ENCODE data around the gene CLCN6. TPM values are rescaled to one million over a fixed set of nuclear protein-coding genes. Genes with fewer than 3 reads are reported as not detected.

Gene CLCN6
- total and polyA plus RNA-seq, 2 donors (not counting 1 experiment from before 2014, with no cell fraction given) = 35.0 to 99.8 TPM

GRCh38 chr1:11860587-11860986 is 54.6 kb downstream of the CLCN6 start:
- Mint-ChIP-seq H3K4me1 (no peaks in the 10 kb centered on the region), H3K27me3 (peaks cover 46% of the 10 kb centered on the region), H3K9me3 (ENCODE audit: insufficient read depth) (no peaks in the 10 kb centered on the region), H3K27ac (no peak overlapping the region), H3K4me3 (no peak overlapping the region)
- CTCF ChIA-PET = no interaction called here
- Histone ChIP-seq H4K20me1 (ENCODE audit: control insufficient read depth, insufficient read depth, low read length, poor library complexity, severe bottlenecking) (no peaks in the 10 kb centered on the region), H3K79me2 (ENCODE audit: control insufficient read depth, insufficient read depth, low read length) (no peaks in the 10 kb centered on the region), H3K4me2 (replicated peaks; ENCODE audit: low read depth, low read length, poor library complexity, severe bottlenecking) (no peak overlapping the region), H3K9ac (ENCODE audit: low read length) (no peak overlapping the region), H3K4me3 (ENCODE audit: control extremely low read depth in 1 of 5, extremely low read depth in 1 of 5, insufficient read depth in 1 of 5, low read depth in 2 of 5, low read length in 4 of 5) (no peak overlapping the region), H3K4me1 (ENCODE audit: control insufficient read depth in 2 of 2, insufficient read depth in 2 of 2, low read length in 2 of 2) (peaks cover 0 to 10% of the 10 kb centered on the region in 2 donors), H2AFZ (ENCODE audit: insufficient read depth, low read depth, low read length, poor library complexity, severe bottlenecking) (no peak overlapping the region), H3K36me3 (replicated peaks in 1 of 2; ENCODE audit: control extremely low read depth in 1 of 2, control insufficient read depth in 1 of 2, extremely low read depth in 1 of 2, insufficient read depth in 2 of 2, low read length in 1 of 2) (no peaks in the 10 kb centered on the region), H3K9me3 (ENCODE audit: control extremely low read depth in 1 of 3, control insufficient read depth in 2 of 3, insufficient read depth in 1 of 3, low read length in 2 of 3) (peaks cover 0 to 16% (median 0%) of the 10 kb centered on the region in 3 donors), H3K27me3 (replicated peaks in 1 of 4; ENCODE audit: control extremely low read depth in 1 of 4, control insufficient read depth in 3 of 4, insufficient read depth in 4 of 4, low read length in 3 of 4) (peaks cover 0 to 61% (median 17%) of the 10 kb centered on the region in 4 experiments), H3K27ac (ENCODE audit: low read length in 2 of 2) (no peak overlapping the region)
- POLR2A ChIA-PET = no interaction called here
- TF ChIP-seq CTCF (IDR thresholded peaks at IDR 0.05) = no peak
- TF ChIP-seq EZH2 (IDR thresholded peaks at IDR 0.05; ENCODE audit: borderline replicate concordance, insufficient read depth, low read depth, low read length, poor library complexity, severe bottlenecking) = no peak
- DNase-seq = no peak
- intact Hi-C loops (cut with micrococcal nuclease) = no loop called here
- WGBS (ENCODE audit: insufficient coverage) = 82% methylated on average over 1 of the region's 1 CpG
- no peak for ATAC-seq (ENCODE audit: low read depth)

DNA sequence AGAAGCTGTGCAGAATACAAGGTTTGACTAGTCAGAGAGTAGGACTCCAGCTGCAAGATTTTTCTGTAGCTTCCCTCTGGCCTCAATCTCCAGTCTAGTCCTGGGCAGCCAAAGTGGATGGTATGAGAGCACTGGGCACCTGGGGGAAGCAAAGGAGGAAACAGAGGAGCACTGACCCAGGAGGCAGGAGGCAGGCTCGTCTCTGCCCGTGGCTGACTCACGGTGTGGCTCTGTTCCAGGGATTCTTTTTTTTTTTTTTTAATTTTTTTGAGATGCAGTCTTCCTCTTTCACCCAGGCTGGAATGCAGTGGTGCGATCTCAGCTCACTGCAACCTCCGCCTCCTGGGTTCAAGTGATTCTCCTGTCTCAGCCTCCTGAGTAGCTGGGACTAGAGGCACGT is 56.9 kb downstream of the CLCN6 start:
- H3K27me3 ChIP-seq (replicated peaks in 1 of 4; ENCODE audit: control extremely low read depth in 1 of 4, control insufficient read depth in 3 of 4, insufficient read depth in 4 of 4, low read length in 3 of 4) = peaks cover 0 to 47% (median 13%) of the 10 kb centered on the region in 4 experiments
- H2AFZ ChIP-seq (ENCODE audit: insufficient read depth, low read depth, low read length, poor library complexity, severe bottlenecking) = no peak overlapping the region
- H3K9ac ChIP-seq (ENCODE audit: low read length) = no peak overlapping the region
- DNase-seq (no peak), ATAC-seq (ENCODE audit: low read depth) (no peak)
- no peak overlapping the region for H3K4me2 ChIP-seq (replicated peaks; ENCODE audit: low read depth, low read length, poor library complexity, severe bottlenecking)
- ChIA-PET CTCF (interaction anchor here (1.0 kb wide), 1 partner anchor 167 kb away, joined by 3 read pairs; no protein-coding TSS in a partner anchor), POLR2A (no interaction called here)
- Mint-ChIP-seq H3K4me1 (no peaks in the 10 kb centered on the region), H3K27me3 (peaks cover 45% of the 10 kb centered on the region), H3K27ac (no peak overlapping the region), H3K9me3 (ENCODE audit: insufficient read depth) (no peaks in the 10 kb centered on the region), H3K4me3 (no peak overlapping the region)
- peaks cover 0 to 16% (median 0%) of the 10 kb centered on the region in 3 donors for H3K9me3 ChIP-seq (ENCODE audit: control extremely low read depth in 1 of 3, control insufficient read depth in 2 of 3, insufficient read depth in 1 of 3, low read length in 2 of 3)
- intact Hi-C loops (cut with micrococcal nuclease) = no loop called here
- no peak overlapping the region for H3K4me3 ChIP-seq (ENCODE audit: control extremely low read depth in 1 of 5, extremely low read depth in 1 of 5, insufficient read depth in 1 of 5, low read depth in 2 of 5, low read length in 4 of 5)
- no peaks in the 10 kb centered on the region for H4K20me1 ChIP-seq (ENCODE audit: control insufficient read depth, insufficient read depth, low read length, poor library complexity, severe bottlenecking)
- TF ChIP-seq EZH2 (IDR thresholded peaks at IDR 0.05; ENCODE audit: borderline replicate concordance, insufficient read depth, low read depth, low read length, poor library complexity, severe bottlenecking) = no peak
- TF ChIP-seq CTCF (IDR thresholded peaks at IDR 0.05) = no peak
- peaks cover 0 to 10% of the 10 kb centered on the region in 2 donors for H3K4me1 ChIP-seq (ENCODE audit: control insufficient read depth in 2 of 2, insufficient read depth in 2 of 2, low read length in 2 of 2)
- H3K79me2 ChIP-seq (ENCODE audit: control insufficient read depth, insufficient read depth, low read length) = no peaks in the 10 kb centered on the region
- H3K36me3 ChIP-seq (replicated peaks in 1 of 2; ENCODE audit: control extremely low read depth in 1 of 2, control insufficient read depth in 1 of 2, extremely low read depth in 1 of 2, insufficient read depth in 2 of 2, low read length in 1 of 2) = no peaks in the 10 kb centered on the region
- no peak overlapping the region for H3K27ac ChIP-seq (ENCODE audit: low read length in 2 of 2)
- WGBS (ENCODE audit: insufficient coverage) = 24% methylated on average over 3 of the region's 6 CpGs

Data from B cell (primary cell).